K562 (cell line): ENCODE results near the gene COPE.
"Not testable (repeated sequence)": the region's sequence is repeated elsewhere in the genome, so short reads cannot be mapped to it uniquely, and the experiment has no call there.

Experiments used
- ZKSCAN8 ChIP-seq: fragments of 200-800 bp; sonication (Bioruptor generic); IDR thresholded peaks from 2 replicates; pipeline ENCODE4 v1.6.1; 2016; ENCODE audit warnings: missing genetic modification characterization, missing compliant biosample characterization
- TF ChIP-seq, protein P1 (sequence below), 3 experiments: IDR thresholded peaks in 2 of 3; conservative IDR thresholded peaks in 1 of 3; 2 replicates each; pipeline ENCODE4 v1.5.1; 2011 to 2012; ENCODE audit warnings: low read length in 3 of 3, mild to moderate bottlenecking in 3 of 3, control low read depth in 2 of 3, improper control_type of control experiment in 1 of 3, inconsistent platforms in 1 of 3, low read depth in 1 of 3, mixed read lengths in 1 of 3, moderate library complexity in 1 of 3; ENCODE audit not compliant: insufficient read depth in 2 of 3

GRCh38 chr19:18917593-18917992, 1.6 kb downstream of the COPE start:
- TF ChIP-seq, protein P1, sequence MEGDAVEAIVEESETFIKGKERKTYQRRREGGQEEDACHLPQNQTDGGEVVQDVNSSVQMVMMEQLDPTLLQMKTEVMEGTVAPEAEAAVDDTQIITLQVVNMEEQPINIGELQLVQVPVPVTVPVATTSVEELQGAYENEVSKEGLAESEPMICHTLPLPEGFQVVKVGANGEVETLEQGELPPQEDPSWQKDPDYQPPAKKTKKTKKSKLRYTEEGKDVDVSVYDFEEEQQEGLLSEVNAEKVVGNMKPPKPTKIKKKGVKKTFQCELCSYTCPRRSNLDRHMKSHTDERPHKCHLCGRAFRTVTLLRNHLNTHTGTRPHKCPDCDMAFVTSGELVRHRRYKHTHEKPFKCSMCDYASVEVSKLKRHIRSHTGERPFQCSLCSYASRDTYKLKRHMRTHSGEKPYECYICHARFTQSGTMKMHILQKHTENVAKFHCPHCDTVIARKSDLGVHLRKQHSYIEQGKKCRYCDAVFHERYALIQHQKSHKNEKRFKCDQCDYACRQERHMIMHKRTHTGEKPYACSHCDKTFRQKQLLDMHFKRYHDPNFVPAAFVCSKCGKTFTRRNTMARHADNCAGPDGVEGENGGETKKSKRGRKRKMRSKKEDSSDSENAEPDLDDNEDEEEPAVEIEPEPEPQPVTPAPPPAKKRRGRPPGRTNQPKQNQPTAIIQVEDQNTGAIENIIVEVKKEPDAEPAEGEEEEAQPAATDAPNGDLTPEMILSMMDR (IDR thresholded peaks at IDR 0.05 in 2 of 3, conservative IDR thresholded peaks at IDR 0.05 in 1 of 3; ENCODE audit: insufficient read depth in 2 of 3, low read depth in 1 of 3, low read length in 3 of 3) = not testable (repeated sequence)
- TF ChIP-seq ZKSCAN8 (CRISPR knock-in tag) = not testable (repeated sequence)
